Astrocyte of the hippocampus (primary cell): ENCODE results near the gene ZBTB24.
"Not testable (repeated sequence)": the region's sequence is repeated elsewhere in the genome, so short reads cannot be mapped to it uniquely, and the experiment has no call there.

Source experiments
- DNase-seq: peaks from one replicate; pipeline ENCODE4 v3.0.0; 2011; ENCODE audit warnings: low read depth, low spot score

ZBTB24 gene

DNA sequence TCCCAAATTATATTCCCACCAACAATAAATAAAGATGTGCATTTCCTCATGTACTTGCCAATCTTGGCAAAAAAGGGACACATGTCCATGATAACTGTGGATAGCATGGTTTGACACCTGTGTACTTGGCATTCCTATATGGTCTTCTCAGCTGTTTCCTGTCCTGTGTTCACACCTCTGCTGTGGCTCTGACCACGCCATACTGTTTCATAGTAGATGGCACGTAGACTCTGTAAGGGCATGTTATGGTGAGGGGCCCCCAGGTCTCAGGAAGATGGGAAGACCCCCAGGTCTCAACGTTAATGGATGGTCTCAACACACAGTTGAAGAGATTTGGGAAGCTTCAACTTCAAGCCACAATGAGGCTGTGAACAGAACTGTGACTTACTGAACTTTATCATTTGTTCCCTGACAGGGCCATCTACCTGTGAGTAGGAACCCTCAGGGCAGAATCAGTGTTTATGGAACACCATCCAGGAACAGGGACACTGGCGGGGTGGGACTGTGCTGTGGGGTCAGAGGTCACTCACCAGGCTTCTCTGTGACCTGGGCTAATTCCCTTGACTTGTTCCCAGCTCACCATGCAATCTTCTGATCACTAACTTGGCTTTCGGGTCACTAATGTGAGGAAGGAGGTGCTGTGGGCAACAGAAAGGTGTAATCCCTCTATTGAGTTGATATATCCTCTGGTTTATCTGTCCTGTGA is 11.8 kb downstream of the ZBTB24 start:
- no peak for DNase-seq

DNA sequence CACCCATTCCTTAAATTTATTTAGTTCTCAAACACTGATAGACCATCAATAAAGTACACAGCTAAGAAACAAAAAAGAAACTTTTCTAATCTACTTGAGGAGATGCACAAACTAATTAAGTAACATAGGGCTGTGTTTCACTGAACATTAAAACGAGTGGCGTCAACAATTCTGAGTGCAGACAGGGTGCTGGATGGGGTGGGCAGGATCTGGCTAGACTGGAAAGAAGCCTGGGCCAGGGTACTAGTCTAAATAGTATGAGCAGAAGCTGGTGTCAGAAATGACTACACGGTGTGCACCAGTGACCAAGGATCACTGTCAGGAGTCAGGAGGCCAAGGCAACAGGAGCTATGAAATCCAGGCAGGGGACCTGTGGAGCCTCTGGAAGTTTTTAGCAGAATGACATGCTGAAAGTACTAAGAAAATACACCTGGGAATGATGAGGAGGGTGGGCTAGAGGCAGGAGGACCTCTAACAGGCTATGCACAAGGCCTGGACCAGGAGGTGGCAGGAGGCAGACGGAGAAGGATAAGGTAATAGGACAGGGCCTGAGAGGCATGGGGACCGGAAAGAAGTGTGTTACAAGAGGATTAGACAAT is 13.3 kb downstream of the ZBTB24 start:
- no peak for DNase-seq

DNA sequence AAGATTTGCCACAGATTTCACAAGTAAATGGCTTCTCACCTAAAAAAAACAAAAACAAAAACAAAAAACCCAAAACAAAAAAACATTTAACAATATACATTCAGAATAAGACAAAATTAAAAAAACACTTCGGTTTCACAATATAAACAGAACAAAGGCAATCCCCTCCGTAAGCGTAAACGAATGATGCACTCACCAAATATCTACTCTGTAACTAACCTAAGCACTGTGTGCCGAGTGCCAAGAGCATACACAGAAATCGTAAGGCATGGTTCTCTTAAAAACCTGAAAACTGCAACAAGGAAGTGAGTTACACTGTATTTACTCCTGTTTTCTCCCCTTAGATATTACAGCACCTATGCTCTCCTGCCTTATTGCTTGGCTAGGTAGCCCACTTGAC is 15.3 kb downstream of the ZBTB24 start:
- DNase-seq, result no peak

DNA sequence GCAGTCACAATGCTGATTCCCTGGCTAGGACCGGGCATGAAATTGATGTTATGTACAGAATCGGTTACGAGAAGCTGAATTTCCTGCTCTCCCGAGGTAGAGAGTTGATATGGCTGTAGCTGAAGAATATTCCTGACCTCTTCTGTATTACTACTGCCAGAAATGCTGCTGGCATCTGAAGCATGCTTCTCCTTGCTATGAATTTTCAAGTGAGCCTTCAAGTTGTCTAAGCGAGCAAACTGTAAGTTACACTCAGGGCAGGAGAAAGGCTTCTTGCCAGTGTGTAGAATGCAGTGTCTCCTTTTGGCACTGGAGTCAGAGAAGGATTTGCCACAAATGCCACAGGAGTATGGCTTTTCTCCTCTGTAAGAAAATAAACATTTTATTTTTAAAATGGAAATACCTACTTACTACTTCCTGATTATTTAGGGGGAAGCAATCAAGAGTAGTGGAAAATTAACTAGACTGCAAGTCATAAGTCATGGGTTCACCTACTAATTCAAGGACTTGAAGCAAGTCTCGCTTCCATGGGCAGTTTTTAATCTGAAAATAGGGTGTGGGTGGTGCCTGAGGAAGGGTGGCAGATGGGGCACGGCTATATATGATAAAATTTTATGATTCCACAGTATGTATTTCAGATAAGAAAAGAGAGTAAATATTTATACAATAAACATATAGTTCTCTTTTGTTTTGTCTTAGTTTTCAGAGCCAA is 16.7 kb downstream of the ZBTB24 start:
- no peak for DNase-seq

DNA sequence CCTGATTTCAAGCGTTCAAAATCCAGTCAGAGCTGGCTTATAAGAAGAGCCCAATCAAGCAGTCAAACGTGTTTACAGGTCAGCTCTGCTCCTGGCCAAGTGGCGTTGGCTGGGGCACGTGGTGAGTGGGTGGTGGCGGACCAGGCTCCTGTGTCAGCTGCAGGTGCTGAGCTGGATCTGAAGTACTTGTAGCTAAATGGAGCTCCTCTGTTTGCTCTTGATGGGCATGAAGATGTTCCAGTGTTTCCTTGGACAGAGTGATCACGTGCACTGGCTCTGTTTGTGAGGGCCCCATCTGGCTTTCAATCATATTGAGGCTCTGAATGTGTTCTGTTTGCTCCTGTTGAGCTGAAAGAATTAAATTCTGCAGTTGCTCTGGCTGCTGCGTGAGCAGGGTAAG is 17.2 kb downstream of the ZBTB24 start:
- DNase-seq, result no peak

DNA sequence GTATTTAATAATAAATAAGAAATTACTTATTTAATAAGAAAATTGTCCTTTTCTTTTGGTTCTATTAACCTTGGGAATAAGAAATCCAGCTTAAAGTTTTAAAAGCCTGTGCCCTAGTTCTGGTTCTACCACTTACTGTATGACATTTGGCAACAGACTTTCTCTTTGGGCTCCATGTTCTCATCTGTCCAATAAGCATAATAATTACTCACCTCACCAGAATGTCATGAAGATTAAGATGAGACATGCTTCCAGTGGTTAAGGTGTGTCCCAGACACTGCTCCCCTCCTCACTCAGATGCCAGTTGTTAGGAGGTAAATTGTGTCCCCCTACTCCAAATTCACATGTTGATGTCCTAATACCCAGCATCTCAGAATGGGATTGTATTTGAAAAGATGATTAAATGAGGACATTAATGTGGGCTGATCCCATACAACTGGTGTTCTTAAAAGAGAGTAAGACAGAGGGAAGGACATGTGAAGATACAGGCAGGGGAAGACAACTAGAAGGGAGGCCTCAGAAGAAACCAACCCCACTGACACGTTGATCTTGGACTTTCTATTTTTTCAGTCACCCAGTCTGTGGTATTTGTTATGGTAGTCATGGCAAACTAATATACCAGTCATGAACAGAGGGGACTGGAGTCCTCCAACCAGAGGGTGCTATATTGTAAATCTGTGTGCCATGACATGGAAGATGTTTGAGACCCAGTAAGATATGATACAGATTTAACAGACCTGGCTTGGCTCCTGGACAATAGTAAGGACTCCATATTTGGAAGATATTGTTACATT is 21.1 kb downstream of the ZBTB24 start:
- DNase-seq, result no peak

DNA sequence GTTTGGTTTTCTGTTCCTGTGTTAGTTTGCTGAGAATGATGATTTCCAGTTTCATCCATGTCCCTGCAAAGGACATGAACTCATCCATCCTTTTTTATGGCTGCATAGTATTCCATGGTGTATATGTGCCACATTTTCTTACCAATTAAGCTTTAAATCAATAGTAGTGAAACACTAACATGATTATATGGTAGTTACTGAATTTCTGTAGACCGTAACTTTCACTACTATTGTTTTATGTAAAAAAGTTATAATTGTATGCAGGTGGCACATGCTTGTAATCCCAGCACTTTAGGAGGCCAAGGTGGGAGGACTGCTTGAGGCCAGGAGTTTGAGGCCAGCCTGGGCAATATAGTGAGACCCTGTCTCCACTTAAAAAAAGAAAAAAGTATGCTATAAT is 21.8 kb downstream of the ZBTB24 start:
- DNase-seq, result not testable (repeated sequence)

DNA sequence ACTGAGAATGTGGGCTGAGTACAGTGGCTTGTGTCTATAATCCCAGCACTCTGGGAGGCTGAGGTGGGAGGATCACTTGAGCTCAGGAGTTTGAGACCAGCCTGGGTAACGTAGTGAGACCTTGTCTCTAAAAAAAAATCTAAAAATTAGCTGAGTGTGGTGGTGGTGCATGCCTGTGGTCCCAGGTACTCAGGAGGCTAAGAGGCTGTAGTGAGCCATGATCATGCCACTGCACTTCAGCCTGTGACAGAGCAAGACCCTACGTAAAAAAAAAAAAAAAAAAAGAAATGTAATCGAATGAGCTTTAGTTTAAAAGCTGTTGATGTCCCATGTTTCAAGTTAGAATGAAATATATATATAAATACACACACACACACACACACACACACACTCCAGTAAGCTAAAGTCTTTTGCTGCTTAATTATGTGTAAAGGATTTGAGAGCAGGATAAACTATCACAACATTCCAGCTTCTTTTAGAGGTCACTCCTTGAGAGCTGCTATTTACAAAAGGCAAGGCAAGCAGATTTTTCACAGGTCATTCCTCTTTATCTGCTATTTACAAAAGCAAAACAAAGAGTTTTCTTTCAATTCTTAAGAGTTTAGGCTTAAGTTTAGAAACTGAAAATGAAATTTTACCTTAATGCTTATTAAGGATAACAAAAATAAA is 22.7 kb downstream of the ZBTB24 start:
- peak; percentile 39 for DNase-seq

DNA sequence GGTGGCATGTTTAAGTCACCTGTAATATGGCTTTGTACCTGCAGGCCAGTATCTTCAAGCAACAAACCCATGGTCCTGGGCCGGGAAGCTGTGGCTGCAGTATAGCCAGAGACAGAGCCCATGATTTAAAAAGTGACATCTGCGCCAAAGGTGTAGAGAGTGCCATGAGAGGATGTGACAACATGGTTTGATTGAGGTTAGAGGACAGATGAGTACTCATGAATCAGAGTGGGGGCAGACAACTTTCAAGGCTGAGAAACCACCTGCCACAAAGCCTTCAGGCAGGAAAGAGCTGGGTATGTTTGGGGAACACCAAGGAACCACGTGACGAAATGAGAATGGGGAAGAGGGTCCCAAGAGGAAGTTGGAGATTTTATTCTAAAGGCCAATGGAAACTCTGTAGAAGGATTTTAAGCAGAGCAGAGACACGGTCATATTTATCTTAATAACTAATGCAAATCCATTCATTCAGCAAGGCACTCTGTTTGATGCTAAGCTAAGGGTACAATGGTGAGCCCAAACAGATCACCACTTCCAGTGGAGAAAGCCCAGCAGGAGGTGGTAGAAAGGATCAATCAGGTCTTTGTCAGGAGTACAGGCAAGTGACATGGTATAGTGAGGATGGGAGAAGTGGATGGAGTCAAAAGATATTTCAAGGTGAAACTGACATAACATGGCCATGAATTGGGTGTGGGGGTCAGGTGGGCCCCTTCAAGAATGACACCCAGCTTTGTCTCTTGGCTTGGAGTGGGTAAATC is 24.1 kb downstream of the ZBTB24 start:
- no peak for DNase-seq

DNA sequence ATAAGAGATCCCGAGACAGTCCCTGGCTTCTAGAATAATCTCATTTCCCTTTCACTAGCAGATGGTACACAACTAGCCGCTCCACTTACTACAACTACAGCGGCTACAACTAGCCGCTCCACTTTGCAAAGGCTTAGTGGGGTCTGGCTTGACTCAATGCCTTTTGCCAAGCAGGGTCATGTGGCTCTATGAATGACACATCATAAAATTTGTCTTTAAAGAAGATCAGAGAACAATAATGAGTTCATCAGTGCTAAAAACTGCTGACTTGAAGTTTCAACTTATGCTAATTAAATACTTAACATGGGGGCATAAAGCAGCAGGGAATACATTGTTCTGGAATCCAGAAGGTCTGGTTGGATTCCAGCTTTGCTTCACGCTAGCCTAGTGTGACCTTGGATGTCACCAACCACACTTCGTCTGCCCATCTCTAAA is 25.4 kb downstream of the ZBTB24 start:
- no peak for DNase-seq

DNA sequence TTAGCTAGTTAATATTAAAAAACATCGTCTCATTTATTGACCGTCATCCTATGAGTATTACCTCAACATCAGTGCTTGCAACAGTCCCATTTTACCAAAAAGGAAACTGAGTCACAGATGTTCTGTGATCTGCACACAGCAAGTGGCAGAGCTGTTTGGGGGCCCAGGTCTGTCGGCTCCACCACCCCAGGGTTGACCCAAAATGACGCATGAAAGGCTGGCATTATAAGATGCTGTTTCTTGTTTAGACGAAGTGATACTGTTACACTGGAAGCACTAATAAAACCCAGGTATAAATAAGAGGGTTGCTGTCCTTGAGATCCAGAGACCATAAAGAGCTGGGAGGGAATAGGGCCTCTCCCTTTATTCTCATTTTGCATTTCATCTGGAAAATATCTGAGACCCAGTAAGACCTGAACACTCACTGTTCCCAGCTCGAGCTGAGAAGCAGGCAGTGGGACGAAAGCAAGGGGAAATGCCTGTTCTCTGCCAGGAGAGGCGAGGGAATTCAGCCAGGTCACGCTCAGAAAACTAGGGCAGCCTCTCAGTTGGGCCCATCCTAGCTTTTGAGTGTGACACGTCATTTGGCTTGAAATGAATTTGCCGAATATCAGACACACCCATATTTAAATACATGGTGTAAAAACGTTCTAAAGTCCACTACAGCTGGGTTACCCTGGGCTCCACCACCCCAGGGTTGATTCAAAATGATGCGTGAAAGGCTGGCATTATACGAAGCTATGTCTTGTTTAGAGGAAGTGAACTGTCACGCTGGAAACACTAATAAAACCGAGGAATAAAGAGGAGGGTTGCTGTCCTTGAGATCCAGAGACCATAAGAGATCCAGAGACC is 26.1 kb downstream of the ZBTB24 start:
- DNase-seq, result peak; percentile 19

DNA sequence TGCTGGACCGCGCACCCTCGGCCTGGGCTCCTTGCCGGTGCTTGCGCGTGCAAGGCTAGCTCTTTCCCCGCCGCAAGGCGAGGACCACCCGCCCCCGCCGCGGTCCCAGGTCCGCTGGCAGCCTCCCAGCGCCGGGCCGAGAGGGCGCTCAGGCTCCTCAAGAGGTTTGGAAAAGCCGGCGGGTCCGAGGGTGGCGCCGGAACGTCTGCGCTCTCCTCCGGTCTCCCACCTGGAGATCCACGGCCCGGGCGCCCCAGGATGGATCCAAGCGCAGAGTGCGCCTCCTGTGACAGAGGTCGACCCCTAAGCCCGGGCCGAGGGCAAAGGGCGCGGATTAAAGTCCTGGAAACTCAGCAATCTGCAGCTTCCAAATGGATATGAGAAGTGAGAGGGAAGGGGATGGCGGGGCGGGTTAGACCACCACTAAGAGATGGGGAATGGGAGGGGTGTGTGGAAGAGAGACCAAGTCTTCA is 26.9 kb downstream of the ZBTB24 start:
- DNase-seq, result no peak

DNA sequence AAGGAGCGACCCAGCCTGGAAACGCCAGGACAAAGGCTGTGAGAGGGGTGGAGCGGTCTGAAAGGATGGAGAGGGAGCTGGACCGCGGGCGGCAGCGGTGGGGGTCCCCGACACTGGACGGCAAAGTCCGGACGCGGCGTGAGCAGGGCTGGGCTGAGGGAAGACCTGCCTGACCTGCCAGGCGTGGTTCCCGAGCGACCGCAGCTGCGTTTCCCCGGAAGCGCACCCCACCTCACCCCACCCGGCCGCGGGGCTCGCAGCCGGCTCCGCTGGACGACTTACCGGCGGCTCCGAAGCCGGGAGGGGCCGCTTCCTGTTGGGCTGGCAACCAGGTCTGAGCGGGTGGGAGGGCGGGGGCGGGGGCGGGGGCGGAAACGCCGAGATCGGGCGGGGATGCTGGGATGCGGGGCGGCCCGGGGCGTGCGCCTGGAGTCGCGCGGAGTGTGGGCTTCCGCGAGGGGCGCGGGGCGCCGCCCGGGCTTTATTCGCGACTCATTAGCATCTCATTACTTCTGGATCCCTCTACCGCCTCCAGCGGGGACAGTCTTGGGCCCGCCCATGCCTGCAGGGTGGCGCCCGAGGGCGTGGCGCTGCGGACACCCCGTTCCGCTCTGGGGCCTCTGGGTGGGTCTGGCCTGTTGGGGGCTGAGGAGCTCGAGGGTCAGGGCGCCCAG is 27.4 kb downstream of the ZBTB24 start, which contains the start of gene MICAL1:
Gene MICAL1, minus strand, starts transcription at position 336 of the 674 bp plus-strand sequence. CDS start 1,576 bp downstream, outside the sequence.
- peak; percentile 81 for DNase-seq

DNA sequence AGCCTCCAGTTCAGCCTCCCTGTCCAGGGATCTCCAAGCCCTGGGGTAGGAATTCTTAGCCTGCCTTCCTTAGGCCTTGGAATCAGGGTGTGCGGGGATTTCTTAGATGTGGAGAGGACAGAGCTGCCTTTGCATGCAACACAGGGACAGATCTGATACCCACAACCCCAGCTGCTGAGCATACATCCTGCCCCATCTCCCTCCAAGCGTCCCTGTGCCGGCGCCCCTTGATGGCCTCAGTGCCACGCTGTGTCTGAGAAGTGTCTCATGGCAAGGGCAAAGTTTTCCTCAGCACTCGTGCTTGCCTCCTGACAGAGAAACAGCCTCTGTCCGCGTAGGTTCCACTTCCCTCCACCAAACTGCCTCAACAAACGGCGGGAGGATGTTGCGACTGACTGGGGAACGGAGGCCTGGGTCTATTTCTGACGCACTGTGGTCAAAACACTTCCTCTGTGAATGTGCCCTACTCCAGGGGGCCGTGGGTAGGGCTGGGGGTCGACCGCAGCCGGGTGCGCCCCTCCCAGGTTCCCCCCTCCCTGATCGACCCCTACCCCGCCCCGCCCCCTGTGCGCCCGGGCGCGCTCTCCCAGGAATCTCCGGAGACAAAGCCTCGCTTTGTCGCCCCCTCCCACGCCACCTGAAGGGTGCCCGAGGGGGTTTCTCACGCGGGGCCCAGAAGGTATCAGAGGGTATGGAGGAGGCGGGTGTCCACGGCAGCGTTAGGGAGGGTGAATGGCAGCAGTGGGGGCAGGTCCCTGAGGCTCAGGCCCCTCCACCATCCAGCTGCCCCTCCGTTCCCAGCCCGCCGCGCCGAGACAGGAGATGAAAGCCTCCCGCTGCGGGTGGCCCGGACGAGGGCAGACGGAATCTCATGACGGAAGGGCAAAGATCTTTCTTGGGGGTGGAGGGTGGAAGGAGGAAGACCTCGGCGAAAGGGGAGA is 28.3 kb downstream of the ZBTB24 start:
- peak; percentile 49 for DNase-seq

DNA sequence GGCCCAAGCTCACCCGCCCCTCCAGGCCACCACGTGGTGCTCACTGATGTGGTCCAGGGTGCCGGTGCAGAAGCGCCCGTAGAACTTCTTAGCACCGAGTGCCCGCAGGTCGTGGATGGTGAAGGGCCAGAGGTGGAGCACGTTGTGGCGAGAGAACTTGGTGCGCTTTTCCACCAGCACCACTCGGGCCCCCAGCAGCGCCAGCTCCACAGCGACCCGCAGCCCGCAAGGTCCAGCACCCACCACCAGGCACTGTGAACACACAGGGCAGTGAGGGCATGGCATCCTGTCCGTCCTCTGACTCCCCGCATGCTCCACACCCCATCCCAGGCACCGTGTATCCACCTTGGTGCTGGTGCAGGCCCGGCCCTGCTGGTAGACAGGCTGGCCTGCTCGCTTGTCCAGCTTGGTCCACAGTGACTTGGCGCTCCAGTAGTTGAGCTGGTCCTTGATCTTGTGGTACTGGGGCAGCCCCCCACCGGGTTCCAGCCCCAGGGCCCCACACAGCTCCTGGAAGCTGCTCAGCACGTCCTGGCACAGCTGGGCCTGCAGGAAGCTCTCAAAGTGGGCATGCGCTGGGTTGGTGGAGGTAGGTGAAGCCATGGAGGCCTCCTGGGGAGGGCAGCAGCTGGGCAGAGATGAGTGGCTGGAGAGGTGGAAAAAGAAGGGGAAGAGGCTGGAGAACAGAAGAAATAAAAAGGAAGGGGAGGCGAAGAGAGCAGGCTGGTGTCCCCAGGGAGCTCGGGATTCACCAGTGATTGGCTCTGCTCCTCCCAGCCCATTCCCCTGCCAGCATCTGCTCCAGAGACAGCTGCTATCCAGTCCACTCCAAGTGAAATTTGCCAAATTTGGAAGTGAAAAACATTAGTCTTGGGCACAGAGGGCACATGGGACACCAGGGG is 29.2 kb downstream of the ZBTB24 start:
- DNase-seq, result no peak

DNA sequence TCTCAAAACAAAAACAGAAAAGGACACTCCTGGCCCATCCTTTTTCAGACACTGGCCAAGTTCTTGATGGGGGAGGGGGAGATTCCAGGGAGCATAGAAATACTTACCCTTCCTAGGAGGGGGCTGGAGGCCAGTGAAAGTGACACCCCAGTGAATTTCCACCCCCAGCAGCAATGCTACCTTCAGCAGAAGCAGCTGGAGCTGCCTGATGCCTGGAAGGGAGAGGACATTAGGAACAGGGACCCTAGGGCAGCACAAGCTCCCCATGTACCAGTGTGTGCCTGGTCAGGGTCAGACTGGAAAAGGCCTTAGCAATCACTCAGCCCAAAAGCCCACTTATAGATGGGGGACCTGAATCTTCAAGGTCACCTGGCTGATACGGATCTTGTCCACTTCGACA is 29.9 kb downstream of the ZBTB24 start:
- no peak for DNase-seq

DNA sequence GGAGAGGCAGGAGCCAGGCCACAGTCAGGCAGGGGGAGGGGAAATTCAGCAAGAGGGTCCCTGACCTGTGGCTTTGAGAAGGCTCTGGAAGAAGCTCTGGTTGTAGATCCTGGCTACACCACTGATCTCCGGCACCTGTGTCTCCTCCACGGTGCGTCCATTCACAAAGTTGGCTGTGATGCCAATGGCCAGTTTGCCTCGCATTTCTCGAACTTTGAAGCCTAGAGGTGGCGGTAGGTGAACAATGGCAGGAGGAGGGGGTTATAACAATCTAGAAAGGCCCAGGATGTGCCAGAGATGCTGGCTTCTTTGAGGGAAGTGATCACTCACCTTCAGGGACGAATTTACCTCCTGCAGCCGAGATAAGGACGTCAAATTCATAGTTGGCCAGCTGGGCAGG is 30.8 kb downstream of the ZBTB24 start:
- no peak for DNase-seq
